HS-5 (cell line): ENCODE results near the gene SIX2.

Experiments used
- DNase-seq: peaks from one replicate; pipeline ENCODE4 v3.0.0-alpha.2; 2012; ENCODE audit warnings: low read depth

Gene SIX2

DNA sequence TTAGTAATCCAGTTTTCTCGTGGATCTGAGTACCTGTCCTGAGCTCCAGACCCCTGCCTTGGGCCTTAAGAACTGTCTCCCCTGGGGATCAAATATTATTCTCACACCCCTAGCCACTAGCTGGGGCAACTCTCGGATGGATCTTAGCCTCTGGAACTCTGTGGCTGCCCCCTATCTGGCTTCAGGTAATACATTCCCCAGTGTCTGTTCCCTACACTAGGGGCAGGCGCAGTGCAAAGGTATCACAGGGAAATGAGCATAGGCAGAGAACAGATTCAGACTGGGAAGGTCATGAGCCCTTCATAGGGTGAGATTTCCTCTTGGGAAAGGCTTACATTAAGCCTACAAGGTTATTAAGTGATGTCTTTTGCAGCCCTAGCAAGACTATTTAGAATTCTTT is 11.2 kb upstream of the SIX2 start:
- DNase-seq, result no peak

DNA sequence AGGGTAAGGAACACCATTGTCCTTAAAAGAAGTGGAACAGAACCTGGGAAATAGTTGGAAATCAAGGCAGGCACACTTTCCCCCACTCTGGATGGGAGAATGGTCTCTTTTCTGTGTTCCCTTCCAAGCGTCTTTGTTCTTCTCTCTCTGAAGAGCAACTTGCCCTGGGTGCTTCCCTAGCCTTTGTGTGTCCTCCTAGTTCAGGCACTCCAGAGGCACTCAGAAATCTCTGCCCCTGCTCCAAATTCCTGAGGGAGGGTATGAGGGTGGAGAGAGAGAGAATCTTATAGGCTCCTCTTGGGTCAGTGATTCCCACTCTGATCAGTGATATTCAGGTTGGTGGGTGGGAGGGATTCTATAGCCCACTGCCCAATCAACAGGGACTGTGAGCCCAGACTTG is 8.8 kb upstream of the SIX2 start:
- DNase-seq, result no peak

GRCh38 chr2:45014831-45015230 is 5.6 kb upstream of the SIX2 start:
- DNase-seq, result no peak

DNA sequence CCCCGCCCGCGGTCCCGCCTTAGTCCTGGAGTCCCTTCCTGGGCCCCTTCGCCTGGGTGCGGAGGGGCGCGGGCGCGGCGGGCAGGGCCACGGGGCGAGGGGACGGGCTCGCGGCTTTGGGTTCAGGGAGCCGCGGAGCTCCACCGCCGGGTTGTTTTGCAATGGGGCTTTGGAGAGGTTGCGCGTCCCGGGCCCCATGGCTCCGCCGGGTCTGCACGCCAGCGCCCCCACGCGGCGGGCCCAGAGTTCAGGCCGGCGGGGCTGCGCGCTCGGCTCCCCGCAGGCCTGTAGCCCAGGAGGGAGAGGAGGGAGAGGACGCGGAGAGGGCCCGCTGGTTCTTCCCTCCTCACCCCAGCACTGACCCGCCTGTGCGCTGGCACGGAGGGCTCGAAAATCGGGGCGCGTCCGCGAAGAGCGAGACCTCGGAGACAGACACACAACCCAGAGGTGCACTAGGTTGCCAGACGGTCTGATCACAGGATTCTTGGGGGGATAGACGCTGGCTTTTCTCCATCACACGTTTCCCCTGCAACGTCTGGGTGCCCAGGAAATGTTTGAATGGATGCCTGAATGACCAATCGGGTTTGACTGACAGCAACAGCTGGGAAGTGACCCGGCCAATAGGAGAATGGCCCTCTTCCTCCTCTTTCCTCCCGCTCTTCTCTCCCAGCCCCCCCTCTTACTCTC is 4.9 kb upstream of the SIX2 start:
- DNase-seq, result peak; percentile 64

DNA sequence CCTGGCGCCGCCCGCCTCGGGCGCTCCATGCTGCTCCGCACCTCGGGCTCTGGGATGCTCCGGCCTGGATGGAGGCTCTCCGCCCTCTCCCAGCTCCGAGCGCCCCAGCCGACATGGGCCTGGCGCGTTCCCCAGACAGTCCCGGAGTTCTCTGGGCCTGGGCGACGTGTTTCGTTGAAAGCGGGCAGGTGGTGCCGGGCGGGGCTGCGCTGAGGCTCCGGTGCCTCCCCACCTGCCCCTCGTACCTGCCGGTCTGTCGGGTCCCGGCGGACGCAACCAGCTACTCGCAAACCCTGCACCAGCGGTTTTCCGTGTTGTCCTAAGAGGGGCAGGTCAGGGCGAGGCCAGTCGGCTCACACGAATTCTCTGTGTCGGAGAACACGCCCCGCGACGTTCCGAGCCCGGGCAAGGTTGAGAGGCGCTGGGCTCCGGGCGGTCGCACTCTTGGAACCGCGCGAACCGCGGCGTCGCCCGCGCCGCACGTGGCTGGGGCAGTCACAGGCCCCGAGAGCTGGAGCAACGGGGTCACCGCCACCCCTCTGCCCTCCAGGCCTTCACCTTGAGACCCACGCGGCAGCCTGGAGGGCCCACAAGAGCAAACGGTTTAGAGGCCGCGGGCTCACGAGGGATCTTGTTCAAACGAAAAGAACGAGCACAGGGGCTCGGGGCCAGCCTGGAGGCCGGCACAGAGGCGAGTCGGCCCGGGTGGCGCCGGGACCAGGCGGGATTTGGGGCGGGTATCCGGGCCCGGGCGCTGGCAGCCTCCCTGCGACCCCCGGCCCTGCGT is 4.2 kb upstream of the SIX2 start:
- DNase-seq, result no peak

GRCh38 chr2:45012733-45013132 is 3.5 kb upstream of the SIX2 start:
- DNase-seq, result no peak

- DNase-seq, result no peak
Observed at GRCh38 chr2:45011621-45012602, 2.7 kb upstream of the SIX2 start.

GRCh38 chr2:45011121-45011520 is 1.9 kb upstream of the SIX2 start:
- no peak for DNase-seq

DNA sequence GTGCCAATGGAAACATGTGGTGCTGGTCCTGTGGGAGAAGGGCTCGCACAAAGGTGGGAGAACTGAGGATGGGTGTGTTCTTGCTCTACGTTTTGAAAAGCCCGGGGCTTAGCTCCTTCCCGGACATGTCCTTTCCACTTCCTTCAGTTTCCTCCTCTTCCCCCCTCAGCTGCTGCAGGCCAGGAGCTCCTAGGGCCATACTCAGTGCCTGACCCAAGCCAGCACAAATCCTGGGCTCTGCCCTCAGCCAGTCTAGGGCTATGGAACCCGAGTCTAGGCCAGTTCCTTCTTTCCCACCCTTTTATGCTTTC is 1.4 kb upstream of the SIX2 start:
- no peak for DNase-seq

GRCh38 chr2:45009928-45010701 is 863 bp upstream of the SIX2 start:
- DNase-seq, result peak; percentile 76

DNA sequence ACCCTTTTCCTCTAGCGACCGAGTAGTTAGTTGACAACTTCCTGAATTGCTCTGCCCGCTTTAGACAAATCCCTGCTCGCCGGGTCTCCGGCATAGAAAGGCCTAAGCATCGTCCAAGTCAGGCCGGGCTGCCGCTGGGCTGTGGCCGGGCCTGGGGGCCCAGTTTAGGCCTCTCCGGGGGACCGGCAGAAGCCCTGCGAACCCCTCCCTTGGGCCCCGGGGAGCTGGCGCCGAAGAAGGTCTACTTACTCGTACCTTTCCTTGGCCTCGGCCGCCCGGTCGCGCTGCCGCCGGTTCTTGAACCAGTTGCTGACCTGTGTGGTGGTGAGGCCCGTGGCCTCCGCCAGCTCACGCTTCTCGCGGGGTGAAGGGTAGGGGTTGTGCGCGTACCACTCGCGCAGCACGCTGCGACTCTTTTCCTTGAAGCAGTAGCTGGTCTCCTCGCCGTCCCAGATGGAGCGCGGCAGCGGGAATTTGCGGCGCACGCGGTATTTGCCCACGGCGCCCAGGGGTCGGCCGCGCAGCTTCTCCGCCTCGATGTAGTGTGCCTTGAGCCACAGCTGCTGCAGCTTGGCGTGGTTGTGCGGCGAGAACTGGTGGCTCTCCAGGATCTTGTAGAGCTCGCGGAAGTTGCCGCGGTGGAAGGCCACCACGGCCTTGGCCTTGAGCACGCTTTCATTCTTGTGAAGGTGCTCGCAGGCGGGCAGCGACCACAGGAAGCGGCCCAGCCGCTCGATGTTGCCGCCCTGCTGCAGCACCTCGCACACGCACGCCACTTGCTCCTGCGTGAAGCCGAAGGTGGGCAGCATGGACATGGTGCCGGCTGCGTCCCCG is 739 bp downstream of the SIX2 start:
- no peak for DNase-seq

- no peak for DNase-seq
Observed at GRCh38 chr2:45007961-45008295, 1.3 kb downstream of the SIX2 start.

DNA sequence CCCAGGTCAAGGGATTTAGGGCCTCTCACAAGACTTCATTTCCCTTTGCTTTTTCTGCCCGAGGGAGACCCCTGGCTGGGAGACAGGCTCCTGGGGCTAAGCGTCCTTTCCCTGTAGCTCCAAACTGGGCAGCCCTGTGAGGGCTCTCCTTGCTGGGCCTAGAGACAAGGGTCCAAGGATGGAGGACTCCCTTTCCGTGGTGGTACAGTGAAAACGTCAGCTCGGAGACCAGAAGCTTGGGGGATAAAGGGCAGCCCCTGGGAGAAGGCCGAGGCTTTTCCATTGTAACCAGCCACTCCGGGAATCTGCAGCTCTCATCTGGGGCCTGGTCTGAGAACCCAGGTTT is 2.3 kb downstream of the SIX2 start:
- no peak for DNase-seq

DNA sequence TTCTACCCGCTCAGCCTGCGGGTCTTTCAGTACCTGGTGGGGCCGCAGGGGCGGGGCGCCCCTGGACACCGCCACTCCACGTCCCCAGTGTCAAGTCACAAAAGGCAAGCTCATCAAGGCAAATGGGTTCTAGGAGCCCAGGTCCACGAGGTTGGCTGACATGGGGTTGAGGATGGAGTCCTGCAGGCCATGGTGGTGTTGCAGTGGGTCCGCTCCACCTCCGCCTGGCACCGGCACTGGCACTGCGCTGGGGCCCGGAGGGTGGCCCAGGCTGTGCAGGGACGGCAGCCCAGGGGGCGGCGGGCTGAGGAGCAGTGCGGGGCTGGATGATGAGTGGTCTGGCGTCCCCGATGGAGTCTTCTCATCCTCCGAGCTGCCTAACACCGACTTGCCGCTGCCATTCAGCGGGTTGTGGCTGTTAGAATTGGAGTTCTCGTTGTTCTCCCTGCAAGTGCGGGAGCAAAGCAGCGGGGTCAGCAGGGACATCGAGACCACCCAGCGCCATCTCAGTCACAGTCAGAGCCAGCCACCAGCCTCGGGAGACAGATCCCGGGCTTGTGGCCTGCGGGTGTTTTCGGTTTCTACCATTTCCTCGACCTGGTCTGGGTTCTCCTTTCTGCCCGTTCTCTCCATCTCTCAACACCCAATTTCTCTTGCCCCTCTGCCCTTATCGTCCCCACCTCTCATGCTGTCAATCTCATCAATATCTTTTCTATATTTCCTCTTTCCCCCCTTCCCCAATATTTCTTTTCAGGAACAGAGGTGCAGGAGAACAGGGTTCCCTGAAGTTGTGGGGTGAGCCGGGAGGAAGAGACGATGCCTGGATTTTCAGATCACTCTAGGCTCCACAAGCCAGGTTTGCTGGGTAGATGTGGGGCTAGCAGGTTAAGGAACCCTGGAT is 3.0 kb downstream of the SIX2 start:
- DNase-seq, result no peak

- no peak for DNase-seq
Observed at GRCh38 chr2:45005261-45006002, 3.8 kb downstream of the SIX2 start.

DNA sequence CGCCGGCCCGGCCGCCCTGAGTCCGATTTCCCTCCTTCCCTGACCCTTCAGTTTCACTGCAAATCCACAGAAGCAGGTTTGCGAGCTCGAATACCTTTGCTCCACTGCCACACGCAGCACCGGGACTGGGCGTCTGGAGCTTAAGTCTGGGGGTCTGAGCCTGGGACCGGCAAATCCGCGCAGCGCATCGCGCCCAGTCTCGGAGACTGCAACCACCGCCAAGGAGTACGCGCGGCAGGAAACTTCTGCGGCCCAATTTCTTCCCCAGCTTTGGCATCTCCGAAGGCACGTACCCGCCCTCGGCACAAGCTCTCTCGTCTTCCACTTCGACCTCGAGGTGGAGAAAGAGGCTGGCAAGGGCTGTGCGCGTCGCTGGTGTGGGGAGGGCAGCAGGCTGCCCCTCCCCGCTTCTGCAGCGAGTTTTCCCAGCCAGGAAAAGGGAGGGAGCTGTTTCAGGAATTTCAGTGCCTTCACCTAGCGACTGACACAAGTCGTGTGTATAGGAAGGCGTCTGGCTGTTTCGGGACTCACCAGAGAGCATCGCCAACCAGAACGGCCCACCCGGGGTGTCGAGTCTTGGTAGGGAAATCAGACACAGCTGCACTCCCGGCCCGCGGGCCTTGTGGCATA is 4.6 kb downstream of the SIX2 start:
- no peak for DNase-seq

DNA sequence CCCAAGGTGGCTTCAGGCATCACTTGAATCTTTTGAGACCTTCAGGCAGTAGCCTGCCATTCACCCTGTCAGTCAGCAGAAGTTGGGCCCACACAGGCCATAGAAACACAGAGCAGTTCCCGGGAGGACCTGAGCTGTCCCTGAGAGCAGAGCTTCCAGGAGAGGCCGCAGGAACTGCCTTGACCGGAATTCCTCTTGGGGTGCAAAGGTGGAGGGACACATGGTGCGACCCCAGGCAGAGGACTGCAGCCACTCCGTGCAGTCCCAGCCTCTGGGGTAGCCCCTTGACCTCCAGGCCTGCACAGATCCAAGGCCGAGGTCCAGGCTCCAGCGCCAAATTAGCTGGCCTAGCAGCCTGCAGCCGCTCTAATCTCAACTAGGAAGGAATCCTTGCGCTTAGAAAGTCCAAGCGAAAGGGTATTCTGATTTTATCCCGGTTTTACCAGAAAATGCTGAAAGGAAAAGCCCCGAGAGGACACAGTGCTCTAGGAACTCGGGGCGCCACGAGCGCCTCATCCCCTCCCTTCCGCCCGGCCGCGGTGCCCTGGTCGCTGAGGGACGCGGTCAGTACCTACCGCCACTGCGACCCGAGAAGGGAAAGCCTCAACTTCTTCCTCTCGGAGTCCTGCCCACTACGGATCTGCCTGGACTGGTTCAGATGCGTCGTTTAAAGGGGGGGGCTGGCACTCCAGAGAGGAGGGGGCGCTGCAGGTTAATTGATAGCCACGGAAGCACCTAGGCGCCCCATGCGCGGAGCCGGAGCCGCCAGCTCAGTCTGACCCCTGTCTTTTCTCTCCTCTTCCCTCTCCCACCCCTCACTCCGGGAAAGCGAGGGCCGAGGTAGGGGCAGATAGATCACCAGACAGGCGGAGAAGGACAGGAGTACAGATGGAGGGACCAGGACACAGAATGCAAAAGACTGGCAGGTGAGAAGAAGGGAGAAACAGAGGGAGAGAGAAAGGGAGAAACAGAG is 5.4 kb downstream of the SIX2 start:
- no peak for DNase-seq

GRCh38 chr2:45002686-45003085 is 6.6 kb downstream of the SIX2 start:
- DNase-seq, result no peak
